Epithelial cell of prostate (primary cell): ENCODE results near the gene ZNF584.
"Not testable (repeated sequence)": the region's sequence is repeated elsewhere in the genome, so short reads cannot be mapped to it uniquely, and the experiment has no call there.

Experiments
- DNase-seq: peaks from one replicate; pipeline ENCODE4 v3.0.0-alpha.2; 2011; ENCODE audit warnings: low read depth, low spot score
- H3K27ac ChIP-seq: fragments of 450-650 bp; 2 replicates; pipeline ENCODE4 v1.5.1; 2017; ENCODE audit warnings: mild to moderate bottlenecking

ZNF584 gene

DNA sequence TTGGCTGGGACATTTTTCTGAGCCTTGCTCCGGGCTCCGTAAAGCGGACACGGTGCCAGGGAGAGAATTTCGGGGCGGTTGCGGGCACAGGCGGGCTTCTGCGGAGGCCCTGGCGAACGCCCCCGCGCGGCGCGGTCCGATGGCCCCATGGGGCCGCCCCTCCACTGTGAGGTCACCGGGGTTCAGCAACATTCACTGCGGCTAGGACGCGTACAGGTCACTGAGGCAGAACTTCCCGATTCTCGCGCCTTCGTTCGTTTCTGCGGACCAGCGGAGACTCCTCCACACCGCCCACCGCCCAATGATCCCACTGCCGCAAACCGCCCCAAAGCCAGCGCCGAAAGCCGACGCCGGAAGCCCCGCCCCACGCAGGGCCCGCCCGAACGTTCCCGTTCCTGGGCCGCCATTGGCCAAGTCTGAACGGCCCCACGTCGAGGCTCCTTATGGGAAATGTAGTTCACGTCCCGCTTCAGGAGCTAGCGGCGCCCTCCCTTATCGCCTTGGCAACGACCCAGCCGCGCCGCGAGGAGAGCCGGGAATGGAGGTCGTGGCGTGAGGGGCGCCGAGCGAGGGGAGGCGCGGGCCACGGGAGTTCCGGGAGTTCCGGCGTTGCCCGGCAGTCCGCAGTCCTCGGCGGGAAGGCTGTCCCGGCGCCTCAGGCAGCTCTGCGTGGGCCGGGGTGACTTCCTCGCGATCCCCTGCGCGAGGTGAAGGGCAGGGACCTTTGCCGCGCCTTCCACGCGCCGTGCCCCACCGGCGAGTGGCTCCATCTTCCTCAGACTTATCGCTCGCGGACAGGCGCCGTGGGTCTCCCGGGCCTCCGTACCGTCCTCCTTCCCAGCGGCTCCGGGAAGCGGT is at the start of gene ZNF584:
Gene ZNF584 (plus strand): TSS at position 498 of the 858 bp plus-strand sequence. CDS start 499 bp downstream, outside the sequence.
- no peak for DNase-seq
- H3K27ac ChIP-seq: peak within 1 kb of the TSS; percentile 71

DNA sequence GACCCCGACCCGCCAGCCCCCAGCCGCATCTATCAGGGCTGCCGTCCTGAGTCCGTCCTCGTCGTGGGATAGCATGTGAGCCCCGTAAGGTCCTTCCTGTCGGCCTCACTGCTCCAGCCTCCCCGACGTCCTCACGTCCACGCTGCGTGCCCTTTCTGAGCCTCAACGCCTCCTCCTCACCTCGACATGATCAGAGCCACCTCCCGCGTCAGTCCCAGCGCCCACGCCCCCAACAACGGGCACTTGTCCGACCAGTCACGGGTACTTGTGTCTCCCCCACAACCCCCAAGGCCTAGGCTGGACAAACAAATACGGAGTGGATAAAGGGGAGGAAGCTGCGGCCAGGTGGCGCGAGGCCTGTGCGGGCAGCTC is 46.6 kb upstream of the ZNF584 start:
- peak overlapping the region; percentile 89 for H3K27ac ChIP-seq
- DNase-seq: no peak

DNA sequence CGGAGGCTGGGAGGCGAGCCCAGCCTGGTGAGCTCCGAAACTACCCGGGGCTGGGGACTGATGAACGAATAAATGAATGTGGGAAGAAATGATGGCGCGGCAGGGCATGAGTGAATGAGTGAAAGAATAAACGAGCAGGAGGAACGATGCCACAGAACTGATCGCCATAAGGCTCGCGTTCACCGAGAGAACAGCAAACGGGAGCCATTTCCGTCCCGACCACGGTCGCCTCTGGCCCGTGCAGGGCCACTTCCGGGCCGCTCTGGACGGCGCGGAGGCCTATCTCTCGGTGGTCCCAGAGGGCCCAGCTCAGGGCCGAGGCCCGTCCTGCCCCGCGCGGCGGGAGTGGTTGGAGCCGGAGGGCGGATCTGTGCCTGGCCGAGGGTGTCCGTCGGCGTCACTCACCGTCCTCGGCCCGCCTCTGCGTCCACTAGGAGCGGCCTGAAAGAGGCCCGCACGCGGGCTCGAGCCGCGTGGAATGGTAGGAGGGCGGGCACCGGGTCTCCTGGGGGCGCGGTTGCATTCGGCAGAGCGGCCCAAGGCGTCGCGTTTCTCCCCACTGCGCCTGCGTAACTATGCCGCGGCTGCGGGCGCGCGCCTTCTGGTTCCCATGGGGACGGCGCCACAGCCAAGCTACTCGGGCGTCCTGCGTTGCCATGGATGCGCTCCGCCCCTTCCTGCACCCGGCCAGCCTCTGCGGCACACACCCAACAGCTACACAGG is 46.0 kb upstream of the ZNF584 start, which contains the start of gene ZNF497:
Gene ZNF497 (minus strand): TSS at position 480 of the 723 bp plus-strand sequence. CDS start 5,116 bp downstream, outside the sequence.
- H3K27ac ChIP-seq: peak within 1 kb of the TSS; percentile 89
- DNase-seq: peak; percentile 64

DNA sequence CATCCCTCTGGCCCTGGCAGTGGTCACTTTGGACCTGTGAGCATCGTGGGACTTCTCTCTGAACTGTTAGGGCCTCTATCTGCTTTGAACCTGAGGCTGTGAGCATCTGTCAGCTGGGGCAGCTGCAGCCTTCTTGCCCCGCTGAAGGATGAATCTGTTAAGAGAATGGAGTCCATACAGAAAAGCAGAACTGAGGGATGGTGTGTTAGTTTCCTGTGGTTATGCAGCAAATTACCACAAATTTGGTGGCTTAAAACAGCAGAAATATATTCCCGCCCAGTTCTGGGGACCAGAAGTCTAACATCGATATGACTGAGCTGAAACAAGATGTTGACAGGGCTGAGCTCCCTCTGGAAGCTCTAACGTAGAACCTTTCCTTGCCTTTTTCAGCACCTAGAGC is 44.3 kb upstream of the ZNF584 start:
- DNase-seq: no peak
- no peak overlapping the region for H3K27ac ChIP-seq

DNA sequence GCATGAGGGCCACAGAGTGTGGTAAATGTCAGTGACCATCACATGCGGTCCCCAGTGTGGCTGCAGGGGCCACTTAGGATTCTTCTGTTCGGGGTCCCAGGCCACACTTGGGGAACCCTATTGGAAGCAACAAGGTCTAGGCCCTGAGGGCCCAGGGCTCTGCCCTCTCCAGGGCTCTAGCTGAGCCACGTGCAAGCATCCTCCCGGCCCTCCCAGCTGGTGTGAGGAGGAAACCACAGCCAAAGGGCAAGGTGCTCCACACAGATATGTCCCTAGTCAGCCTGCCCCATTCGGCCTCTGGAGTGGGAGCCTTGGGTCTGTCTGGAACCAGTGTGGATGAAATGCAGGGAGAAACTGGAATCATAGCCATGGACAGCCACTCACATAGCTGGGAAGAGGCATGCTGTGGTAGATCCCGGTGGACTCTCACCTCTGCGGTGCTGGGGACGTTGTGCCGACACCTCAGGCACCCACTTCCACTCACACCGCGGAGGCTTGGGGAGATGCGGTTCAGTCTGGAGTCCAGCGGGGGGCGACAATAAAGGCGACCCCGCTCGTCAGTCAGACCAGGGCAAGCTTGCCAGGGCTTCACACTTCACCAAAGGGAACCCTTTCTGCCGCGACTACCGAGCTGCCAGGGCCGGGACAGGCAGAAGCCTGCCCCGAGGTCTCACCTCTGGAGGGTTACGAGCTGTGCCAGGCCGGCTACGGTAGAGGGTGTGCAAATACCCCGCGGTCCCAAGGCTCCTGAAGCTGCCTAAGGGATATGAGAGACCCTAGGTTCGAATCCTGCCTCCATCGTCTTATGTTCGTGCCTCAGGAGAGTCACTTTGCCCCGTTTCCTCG is 41.6 kb upstream of the ZNF584 start:
- no peak for DNase-seq
- H3K27ac ChIP-seq: no peak overlapping the region

DNA sequence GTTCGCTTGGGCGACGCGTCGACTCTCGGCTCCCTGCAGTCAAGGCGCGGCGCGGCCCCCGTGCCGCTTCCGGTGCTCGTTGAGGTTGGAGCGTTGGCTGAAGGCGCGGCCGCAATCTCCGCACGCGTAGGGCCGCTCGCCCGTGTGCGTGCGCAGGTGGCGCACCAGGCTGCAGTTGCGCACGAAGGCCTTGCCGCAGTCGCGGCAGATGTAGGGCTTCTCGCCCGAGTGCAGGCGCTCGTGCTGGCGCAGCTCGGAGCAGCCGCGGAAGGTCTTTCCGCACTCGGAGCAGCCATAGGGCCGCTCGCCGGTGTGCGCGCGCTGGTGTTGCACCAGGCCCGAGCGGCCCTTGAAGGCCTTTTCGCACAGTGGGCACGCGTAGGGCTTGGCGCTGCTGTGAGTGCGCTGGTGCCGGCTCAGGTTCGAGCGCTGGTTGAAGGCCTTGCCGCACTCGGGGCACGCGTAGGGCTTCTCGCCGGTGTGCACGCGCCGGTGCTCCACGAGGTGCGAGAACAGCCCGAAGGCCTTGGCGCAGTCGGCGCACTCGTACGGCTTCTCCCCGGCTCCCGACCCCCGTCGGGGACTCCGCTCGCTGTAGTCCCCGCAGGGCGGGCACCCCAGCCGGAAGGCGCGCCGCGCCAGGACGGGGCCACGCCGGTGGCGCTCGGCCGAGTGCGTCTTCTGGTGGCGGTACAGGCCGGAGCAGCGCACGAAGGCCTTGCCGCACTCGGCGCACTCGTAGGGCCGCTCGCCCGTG is 40.6 kb upstream of the ZNF584 start:
- DNase-seq: no peak
- H3K27ac ChIP-seq: no peak overlapping the region

DNA sequence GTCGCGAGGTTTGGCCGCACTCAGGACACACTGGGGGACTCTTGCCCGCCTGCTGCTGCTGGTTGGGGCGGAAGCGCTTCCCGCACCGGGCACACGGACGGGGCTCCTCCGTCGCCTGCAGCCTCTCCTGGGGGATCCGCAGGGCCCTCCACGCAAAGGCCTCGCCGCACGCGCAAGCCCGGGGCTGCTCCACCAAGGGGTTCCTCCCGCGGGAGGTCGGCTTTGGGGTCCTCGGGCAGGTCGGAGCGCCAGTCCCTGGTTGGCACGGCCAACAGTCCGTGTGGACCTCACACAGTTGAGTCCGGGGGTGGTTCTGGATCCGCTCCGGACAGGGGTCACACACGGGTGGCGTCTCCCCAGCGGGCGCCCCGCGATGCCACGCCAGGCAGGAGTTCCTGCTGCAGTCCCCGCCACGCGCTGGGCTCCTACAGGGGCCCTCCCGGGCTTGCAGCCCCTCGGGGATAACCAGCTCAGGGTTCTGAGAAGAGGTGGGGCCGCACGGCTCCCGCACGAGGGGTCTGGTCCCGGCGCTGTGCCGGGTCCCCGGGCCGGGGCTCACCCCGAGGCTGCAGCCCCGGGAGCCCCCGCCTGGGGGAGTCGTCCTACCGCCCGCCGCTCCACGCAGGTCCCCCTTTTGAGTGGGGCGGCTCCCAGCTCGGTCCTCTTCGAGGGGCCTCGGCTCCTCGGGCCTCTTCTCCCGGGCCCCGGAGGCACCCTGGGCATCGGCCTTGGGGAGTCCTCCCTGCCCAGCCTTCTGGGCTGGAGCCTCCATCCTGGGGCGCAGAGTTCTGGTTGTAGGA is 39.7 kb upstream of the ZNF584 start:
- H3K27ac ChIP-seq: no peak overlapping the region
- no peak for DNase-seq

DNA sequence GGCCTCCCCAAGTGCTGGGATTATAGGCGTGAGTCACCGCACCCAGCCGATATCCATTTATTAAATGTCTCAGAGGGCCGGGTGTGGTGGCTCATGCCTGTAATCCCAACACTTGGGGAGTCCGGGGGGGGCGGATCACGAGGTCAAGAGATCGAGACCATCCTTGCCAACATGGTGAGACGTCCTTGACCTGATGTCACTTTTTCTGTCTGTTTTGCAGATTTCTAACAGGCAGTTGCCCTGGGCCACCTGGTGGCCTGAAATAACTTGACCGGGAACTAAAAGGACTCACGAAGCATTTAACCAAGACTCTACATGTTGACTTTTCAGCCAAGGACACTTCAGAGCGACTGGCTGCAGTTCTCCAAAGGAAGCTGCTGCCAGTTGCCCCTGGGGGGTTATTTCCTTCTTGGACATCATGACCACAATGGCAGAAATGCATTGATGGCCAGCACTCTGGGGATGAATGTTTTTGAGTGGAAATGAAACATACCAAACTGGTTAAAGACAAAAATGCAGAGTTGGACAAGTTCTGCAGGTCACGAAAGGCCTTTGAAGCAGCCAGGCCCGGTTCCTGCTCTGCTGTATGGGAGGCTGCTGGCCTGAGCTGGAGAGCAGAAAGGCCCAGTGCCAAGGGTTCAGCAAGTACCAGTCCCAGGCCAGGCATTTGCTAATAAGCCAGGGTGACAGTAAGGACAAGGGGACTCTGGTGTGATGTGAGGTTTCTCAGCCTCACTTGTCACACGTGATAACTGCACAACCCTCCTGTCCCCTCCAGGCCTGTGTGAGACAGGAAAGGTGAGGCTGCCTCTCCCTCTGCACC is 35.9 kb upstream of the ZNF584 start:
- no peak for DNase-seq
- no peak overlapping the region for H3K27ac ChIP-seq

DNA sequence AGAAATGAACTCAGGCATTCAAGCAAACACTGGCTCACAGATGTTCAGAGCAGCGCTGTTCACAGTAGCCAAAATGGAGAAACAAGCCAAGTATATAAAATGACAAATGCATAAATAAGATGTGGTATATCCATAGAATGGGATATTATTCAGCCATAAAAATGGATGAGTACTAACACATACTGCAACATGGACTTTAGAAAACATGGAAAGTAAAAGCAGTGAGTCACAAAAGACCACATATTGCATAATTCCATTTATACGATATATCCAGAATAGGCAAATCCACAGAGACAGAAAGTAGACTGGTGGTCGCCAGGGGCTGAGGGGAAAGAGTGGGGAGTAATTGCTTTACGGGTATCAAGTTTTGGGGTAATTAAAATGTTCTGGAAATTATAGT is 34.2 kb upstream of the ZNF584 start:
- DNase-seq: no peak
- H3K27ac ChIP-seq: no peak overlapping the region

DNA sequence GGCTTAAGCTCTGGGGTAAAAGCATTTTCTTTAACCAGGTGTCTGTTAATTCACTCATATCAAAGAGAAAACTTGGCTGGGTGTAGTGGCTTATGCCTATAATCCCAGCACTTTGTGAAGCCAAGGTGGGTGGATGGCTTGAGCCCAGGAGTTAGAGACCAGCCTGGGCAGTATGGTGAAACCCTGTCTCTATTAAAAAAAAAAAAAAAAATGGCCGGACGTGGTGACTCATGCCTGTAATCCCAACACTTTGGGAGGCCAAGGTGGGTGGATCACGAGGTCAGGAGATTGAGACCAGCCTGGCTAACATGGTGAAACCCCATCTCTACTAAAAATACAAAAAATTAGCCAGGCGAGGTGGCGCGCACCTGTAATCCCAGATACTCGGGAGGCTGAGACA is 31.7 kb upstream of the ZNF584 start:
- DNase-seq, H3K27ac ChIP-seq: not testable (repeated sequence)

DNA sequence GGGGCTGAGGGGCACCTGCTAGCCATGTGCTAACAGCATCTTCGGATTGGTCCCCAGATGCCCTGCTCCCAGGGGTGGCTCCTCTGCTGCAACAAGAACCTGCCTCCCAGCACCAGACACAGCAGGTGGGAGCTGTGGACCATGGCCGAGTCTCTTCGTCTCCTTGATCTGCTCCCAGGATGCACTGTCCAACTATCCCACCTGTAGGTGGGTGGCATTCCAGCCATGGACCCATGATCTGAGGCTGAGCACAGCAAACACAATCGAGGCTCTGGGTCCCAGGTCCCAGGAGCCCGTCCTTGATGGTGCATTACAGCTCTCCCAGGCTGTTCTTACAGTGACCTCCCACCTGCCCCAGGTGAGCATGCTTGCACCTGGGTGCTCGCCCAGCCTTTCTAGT is 29.2 kb upstream of the ZNF584 start:
- H3K27ac ChIP-seq: no peak overlapping the region

DNA sequence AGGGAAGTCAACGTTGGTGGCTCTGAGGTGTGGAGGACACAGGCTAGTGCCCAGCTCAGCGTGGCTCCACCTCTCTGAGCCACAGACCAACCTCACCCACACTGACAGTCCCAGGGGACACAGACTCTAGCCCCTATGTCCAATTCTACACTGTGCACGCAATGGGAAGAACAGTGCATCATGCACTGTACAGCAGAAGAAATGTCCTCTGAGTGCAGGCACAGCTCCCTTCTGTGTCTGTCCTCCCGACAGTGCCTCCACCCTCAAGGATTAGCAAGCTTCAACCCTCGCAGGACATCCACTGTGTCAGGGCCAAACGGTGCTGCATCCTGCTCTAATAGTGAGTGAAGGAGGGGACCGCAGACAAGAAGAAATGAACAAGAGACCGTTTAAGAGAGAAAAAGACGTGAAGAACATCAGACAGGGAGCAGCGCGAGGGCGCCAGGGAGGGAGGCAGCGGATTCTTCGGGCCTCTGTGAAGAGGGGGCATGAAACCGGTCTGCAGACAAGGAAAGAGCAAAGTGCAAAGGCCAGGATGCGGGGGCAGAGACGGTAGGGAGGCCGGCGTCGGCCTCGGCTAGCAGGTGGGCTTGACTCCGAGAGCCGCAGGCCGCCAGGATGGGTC is 28.3 kb upstream of the ZNF584 start:
- H3K27ac ChIP-seq: peak overlapping the region; percentile 71
- DNase-seq: no peak

More for the DNA sequence above, 29.2 kb upstream of the ZNF584 start:
- no peak for DNase-seq

DNA sequence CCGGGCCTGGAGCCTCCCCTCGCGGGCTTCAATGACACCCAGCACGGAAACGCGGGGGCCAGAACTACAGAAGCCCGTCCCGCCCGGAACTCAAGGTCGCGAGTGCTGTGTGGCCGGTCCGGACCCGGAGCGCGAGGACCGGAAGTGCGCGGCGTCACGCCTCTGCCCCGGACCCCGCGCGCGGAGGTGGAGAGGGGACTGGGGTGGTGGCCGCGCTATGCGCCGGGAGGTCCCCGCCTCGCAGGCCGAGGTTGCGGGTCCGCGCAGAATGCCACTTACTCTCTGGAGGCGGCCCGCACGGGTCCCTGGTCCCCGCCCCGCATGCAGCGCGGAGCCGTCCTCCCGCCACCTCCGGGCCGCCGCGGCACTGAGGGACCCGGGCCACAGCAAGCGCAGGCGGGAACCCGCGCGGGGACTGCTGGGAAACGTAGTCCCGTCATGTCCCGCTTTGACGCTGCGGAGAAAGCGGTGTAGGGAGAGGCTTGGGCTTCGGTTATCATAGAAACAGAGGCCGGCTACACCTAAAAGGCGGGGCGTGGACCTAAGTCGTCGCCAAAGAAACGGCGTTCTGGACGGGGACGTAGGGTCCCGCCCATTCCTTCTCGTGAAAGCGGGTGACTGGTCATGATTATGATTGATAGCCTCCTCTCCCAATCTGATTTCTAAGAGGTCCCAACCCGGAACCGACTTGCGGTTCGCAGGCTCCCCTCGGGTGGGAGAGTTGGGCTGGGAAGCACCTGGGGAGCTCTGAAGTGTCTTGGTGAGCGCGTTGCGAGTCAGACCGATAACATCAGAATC is 27.6 kb upstream of the ZNF584 start, which contains the start of gene ZNF837:
Gene ZNF837 (minus strand): TSS at position 369 of the 798 bp plus-strand sequence. CDS start 11,698 bp downstream, outside the sequence.
- H3K27ac ChIP-seq: peak within 1 kb of the TSS; percentile 71
- DNase-seq: peak; percentile 100

DNA sequence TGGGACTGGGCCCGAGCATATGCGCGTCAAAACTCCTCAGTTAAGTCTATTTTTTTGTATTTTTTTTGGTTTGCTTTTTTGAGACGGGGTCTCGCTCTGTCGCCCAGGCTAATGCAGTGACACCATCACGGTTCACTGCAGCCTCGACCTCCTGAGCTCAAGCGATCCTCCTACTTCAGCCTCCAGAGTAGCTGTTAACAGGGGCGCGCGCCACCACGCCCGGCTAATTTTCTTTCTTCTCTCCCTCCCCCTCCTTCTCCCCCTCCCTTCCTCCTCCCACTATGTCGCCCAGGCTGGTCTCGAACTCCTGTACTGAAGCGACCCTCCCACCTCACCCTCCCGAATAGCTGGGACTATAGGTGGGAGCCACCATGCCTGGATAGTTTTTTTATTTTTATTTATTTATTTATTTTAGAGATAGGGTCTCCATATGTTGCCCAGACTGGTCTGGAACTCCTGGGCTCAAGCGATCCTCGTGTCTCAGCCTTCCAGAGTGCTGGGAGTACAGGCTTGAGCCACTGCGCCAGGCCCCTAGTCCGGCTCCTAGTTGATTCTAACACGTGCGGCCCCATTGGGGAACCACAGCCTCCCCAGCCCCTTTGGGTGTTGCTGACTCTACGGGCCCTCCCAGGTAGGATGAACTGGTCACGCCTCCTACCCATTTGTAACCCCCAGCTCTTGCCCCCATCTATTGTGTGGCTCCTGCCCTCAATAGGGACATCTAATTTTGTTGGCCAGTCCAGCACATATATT is 26.8 kb upstream of the ZNF584 start:
- DNase-seq: no peak
- peak overlapping the region; percentile 71 for H3K27ac ChIP-seq

DNA sequence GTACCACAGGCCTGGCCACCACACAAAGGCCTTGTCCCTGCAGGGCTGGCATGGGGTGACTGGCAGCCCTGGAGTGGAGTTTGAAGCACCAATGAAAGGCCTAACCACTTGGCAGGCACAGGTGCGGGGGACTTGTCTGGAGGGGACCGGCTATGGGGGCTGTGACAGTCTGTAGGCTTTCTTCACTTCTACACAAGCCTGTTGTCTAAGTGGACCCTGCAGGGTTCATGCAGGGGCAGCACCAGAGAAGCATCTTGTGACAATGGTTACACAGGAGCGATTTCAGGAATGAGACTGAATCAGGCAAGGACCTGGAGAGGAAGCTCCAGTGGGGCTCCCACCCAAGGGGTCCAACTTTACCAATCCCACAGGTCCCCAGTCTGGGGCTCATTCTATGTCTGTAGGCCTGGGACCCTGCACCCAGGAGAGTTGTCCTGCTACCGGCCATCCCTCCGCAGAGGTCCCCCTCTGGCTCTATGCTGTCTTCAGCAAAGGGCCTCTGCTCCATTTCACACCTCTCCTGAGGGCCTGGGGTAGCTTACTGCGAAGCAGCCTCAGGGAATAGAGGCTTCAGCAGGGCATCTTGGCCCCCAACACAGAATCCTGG is 25.3 kb upstream of the ZNF584 start:
- no peak for DNase-seq
- no peak overlapping the region for H3K27ac ChIP-seq
